ENCODE data around the gene PCGF5. TPM values are rescaled to one million over a fixed set of nuclear protein-coding genes. Genes with fewer than 3 reads are reported as not detected.
A peak's percentile ranks its signal among the peaks of the same experiment; 100 is the strongest.

PCGF5 gene
- total RNA-seq, 4 donors from 2014 or later, result 46.2 to 63.5 (median 49.1) TPM

DNA sequence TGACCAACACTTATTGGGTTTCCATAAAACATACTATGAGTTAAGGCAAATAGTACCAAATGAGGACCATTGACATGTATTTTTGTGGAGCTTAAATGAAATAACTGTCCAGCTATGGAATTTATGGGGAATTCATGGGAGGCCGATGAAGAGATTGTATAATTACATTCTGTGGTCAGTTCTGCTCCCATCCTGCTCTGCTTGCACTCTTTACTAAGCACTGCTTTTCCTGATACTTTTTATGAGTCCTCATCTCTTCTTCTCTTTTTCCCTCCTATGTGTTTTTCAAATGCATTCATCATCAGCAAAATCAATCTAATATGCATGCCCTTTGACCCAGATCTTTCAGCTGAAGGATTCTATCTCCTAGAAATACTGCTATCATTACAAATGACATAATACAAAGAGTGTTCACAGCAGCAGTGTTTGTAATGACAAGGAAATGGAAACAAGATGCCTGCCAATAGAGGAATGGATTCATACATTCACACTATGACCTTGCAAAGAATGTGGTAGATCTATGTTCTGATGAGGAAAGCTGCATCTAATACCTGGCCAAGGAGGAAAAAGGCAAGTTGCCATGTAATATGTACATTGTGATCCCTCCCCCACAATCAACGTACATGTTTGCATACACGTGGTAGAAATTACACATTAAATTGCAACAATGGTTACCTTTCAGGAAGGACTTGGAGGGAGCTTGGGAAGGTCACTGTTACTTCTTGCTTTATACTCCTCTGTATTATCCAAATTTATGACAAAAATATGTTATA lies 73.9 kb downstream of the PCGF5 start:
- in situ Hi-C loops (cut with MboI; ENCODE audit: low sequenced_read_pairs in 4 of 4) (no loop called here), intact Hi-C loops (cut with DNase I; ENCODE audit: low total_unique reads) (no loop called here)
- ATAC-seq, result no peak
- peaks cover 9 to 17% of the 10 kb centered on the region in 2 donors for H3K4me1 ChIP-seq
- H3K27ac ChIP-seq, result no peak overlapping the region
- no peak for DNase-seq
- no peak overlapping the region for H3K4me3 ChIP-seq
- H3K9me3 ChIP-seq, result no peaks in the 10 kb centered on the region
- TF ChIP-seq, protein P1, sequence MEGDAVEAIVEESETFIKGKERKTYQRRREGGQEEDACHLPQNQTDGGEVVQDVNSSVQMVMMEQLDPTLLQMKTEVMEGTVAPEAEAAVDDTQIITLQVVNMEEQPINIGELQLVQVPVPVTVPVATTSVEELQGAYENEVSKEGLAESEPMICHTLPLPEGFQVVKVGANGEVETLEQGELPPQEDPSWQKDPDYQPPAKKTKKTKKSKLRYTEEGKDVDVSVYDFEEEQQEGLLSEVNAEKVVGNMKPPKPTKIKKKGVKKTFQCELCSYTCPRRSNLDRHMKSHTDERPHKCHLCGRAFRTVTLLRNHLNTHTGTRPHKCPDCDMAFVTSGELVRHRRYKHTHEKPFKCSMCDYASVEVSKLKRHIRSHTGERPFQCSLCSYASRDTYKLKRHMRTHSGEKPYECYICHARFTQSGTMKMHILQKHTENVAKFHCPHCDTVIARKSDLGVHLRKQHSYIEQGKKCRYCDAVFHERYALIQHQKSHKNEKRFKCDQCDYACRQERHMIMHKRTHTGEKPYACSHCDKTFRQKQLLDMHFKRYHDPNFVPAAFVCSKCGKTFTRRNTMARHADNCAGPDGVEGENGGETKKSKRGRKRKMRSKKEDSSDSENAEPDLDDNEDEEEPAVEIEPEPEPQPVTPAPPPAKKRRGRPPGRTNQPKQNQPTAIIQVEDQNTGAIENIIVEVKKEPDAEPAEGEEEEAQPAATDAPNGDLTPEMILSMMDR (IDR thresholded peaks at IDR 0.05 in 4 of 5, conservative IDR thresholded peaks at IDR 0.05 in 1 of 5), result no peak
- TF ChIP-seq POLR2A (IDR thresholded peaks at IDR 0.05), result no peak
- no peaks in the 10 kb centered on the region for H3K36me3 ChIP-seq
- H3K27me3 ChIP-seq, result no peaks in the 10 kb centered on the region

- intact Hi-C loops (cut with DNase I; ENCODE audit: low total_unique reads) (no loop called here), in situ Hi-C loops (cut with MboI; ENCODE audit: low sequenced_read_pairs in 4 of 4) (loop anchor here in 1 of 4 donors (5.0 kb wide), 1 partner anchor 77 kb away; no protein-coding TSS in a partner anchor)
- Histone ChIP-seq H3K27me3 (no peaks in the 10 kb centered on the region), H3K27ac (no peak overlapping the region), H3K36me3 (no peaks in the 10 kb centered on the region), H3K4me3 (no peak overlapping the region), H3K4me1 (peaks cover 4 to 7% of the 10 kb centered on the region in 2 donors), H3K9me3 (no peaks in the 10 kb centered on the region)
- ATAC-seq, result no peak
- no peak for TF ChIP-seq POLR2A (IDR thresholded peaks at IDR 0.05)
- TF ChIP-seq, protein P1 (IDR thresholded peaks at IDR 0.05 in 4 of 5, conservative IDR thresholded peaks at IDR 0.05 in 1 of 5), result no peak
- no peak for DNase-seq
Measured at GRCh38 chr10:91295346-91295745, 74.9 kb downstream of the PCGF5 start.

- no peak overlapping the region for H3K27ac ChIP-seq
- DNase-seq (no peak), ATAC-seq (no peak)
- intact Hi-C loops (cut with DNase I; ENCODE audit: low total_unique reads), result no loop called here
- no peak for TF ChIP-seq POLR2A (IDR thresholded peaks at IDR 0.05)
- TF ChIP-seq, protein P1 (IDR thresholded peaks at IDR 0.05 in 4 of 5, conservative IDR thresholded peaks at IDR 0.05 in 1 of 5), result no peak
- H3K27me3 ChIP-seq, result no peaks in the 10 kb centered on the region
- H3K4me3 ChIP-seq, result no peak overlapping the region
- no peaks in the 10 kb centered on the region for H3K9me3 ChIP-seq
- H3K4me1 ChIP-seq, result peaks cover 4 to 5% of the 10 kb centered on the region in 2 donors
- in situ Hi-C loops (cut with MboI; ENCODE audit: low sequenced_read_pairs in 4 of 4), result loop anchor here in 1 of 4 donors (5.0 kb wide), 1 partner anchor 76 kb away; no protein-coding TSS in a partner anchor
- H3K36me3 ChIP-seq, result no peaks in the 10 kb centered on the region
Measured at GRCh38 chr10:91296471-91296870, 76.0 kb downstream of the PCGF5 start.

DNA sequence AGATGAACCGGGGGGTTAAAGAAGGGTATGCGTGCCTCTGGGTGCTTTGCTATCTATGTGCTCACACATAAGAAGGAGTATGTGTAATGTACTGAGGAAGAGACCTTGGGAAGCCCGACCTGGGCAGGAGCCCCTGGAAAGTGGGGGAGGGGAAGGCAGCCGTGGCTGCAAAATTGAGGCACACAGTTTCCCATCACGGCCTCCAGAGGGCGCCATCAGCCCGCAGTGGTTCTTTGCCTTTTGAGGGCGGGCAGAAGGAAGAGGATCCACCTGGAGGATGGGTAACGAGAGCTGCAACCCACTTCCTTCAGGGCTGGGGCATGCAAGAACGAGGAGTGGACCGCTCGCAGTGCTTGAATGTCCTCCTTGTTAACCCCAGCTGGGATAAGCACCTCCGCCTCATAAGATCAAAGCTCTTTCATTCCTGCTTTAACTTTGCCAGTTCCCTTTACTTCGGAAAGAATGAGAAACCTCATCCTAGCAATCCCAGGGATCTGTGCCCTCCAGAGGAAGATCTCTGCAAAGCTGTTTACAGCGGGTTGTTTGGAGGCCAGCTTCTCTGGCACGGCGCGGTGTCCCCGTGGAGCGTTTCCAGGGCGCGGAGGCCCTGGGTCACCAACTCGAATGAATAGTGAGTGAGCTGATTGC lies 77.9 kb downstream of the PCGF5 start:
- H3K9me3 ChIP-seq, result no peaks in the 10 kb centered on the region
- in situ Hi-C loops (cut with MboI; ENCODE audit: low sequenced_read_pairs in 4 of 4), result loop anchor here in 1 of 4 donors (5.0 kb wide), 1 partner anchor 74 kb away; no protein-coding TSS in a partner anchor
- peak overlapping the region in 1 of 4 donors; percentile 32 for H3K27ac ChIP-seq
- TF ChIP-seq, protein P1 (IDR thresholded peaks at IDR 0.05 in 4 of 5, conservative IDR thresholded peaks at IDR 0.05 in 1 of 5), result peak; percentile 91 to 98 (median 94)
- peak in 1 of 2 donors; percentile 3 for TF ChIP-seq POLR2A (IDR thresholded peaks at IDR 0.05)
- DNase-seq (peak; percentile 57 to 72), ATAC-seq (peak; percentile 87 to 94)
- H3K36me3 ChIP-seq, result no peaks in the 10 kb centered on the region
- H3K4me3 ChIP-seq, result peak overlapping the region; percentile 29 to 64 (median 38)
- H3K4me1 ChIP-seq, result peaks cover 4 to 5% of the 10 kb centered on the region in 2 donors
- no peaks in the 10 kb centered on the region for H3K27me3 ChIP-seq
- intact Hi-C loops (cut with DNase I; ENCODE audit: low total_unique reads), result loop anchor here (1.0 kb wide), 3 partner anchors 71 to 337 kb away; partner anchors contain the start of gene HECTD2

Data from gastrocnemius medialis (tissue), 4 donors.